HG03520 (cell line): ENCODE results near the gene DPYSL5.

Source experiments
- ATAC-seq: cut with Tn5 transposase; IDR thresholded peaks from one replicate; pipeline ENCODE4 v1.9.1; 2021; ENCODE audit warnings: mild to moderate bottlenecking, moderate library complexity; ENCODE audit not compliant: unreplicated experiment

DPYSL5 gene

GRCh38 chr2:26845021-26845420, 2.9 kb upstream of the DPYSL5 start:
- no peak for ATAC-seq

GRCh38 chr2:26846334-26847306, 1.3 kb upstream of the DPYSL5 start:
- ATAC-seq, result no peak

- no peak for ATAC-seq
These were observed 651 bp upstream of the DPYSL5 start for GRCh38 chr2:26847307-26847654.

- ATAC-seq, result no peak
These were observed 564 bp downstream of the DPYSL5 start for GRCh38 chr2:26848336-26849055.

- ATAC-seq, result no peak
These were observed 1.4 kb downstream of the DPYSL5 start for GRCh38 chr2:26849056-26849999.

GRCh38 chr2:26850000-26850431, 2.1 kb downstream of the DPYSL5 start:
- no peak for ATAC-seq

- no peak for ATAC-seq
These were observed 2.6 kb downstream of the DPYSL5 start for GRCh38 chr2:26850505-26850904.

GRCh38 chr2:26852405-26853306, 4.7 kb downstream of the DPYSL5 start:
- ATAC-seq, result no peak

GRCh38 chr2:26853751-26854150, 5.8 kb downstream of the DPYSL5 start:
- no peak for ATAC-seq

- ATAC-seq, result no peak
These were observed 6.4 kb downstream of the DPYSL5 start for GRCh38 chr2:26854283-26854827.

- ATAC-seq, result no peak
These were observed 7.5 kb downstream of the DPYSL5 start for GRCh38 chr2:26855466-26855865.

- ATAC-seq, result no peak
These were observed 11.7 kb downstream of the DPYSL5 start for GRCh38 chr2:26859622-26860021.

GRCh38 chr2:26860211-26860850, 12.4 kb downstream of the DPYSL5 start:
- no peak for ATAC-seq

GRCh38 chr2:26861610-26862224, 13.8 kb downstream of the DPYSL5 start:
- no peak for ATAC-seq

- no peak for ATAC-seq
These were observed 16.3 kb downstream of the DPYSL5 start for GRCh38 chr2:26864226-26864625.

GRCh38 chr2:26864646-26865045, 16.7 kb downstream of the DPYSL5 start:
- ATAC-seq, result no peak

GRCh38 chr2:26870585-26871095, 22.7 kb downstream of the DPYSL5 start:
- ATAC-seq, result no peak

- ATAC-seq, result no peak
These were observed 25.5 kb downstream of the DPYSL5 start for GRCh38 chr2:26873286-26873983.
